Brain microvascular endothelial cell (primary cell): ENCODE results near the gene ZNF280A.

Source experiments
- DNase-seq: peaks from one replicate; pipeline ENCODE4 v3.0.0-alpha.2; 2020
- H3K27ac ChIP-seq: fragments of 250-450 bp; sonication (Bioruptor Pico); 2 replicates; pipeline ENCODE4 v1.5.1; 2020; ENCODE audit warnings: mild to moderate bottlenecking, moderate library complexity
- H3K27me3 ChIP-seq: fragments of 250-450 bp; sonication (Bioruptor Pico); replicated peaks from 2 replicates; pipeline ENCODE4 v1.5.1; 2020; ENCODE audit warnings: mild to moderate bottlenecking
- H3K36me3 ChIP-seq: fragments of 250-450 bp; sonication (Bioruptor Pico); replicated peaks from 2 replicates; pipeline ENCODE4 v1.5.1; 2020; ENCODE audit warnings: mild to moderate bottlenecking
- H3K4me3 ChIP-seq: 2 replicates; pipeline ENCODE4 v1.5.1; 2011; ENCODE audit warnings: low read depth, mild to moderate bottlenecking, control low read depth, low read length, moderate library complexity
- CTCF ChIP-seq: IDR thresholded peaks from 2 replicates; pipeline ENCODE4 v1.5.1; 2011; ENCODE audit warnings: low read depth, mild to moderate bottlenecking, moderate library complexity, low read length, control low read depth, inconsistent platforms; ENCODE audit errors: missing control alignments
- in situ Hi-C: cut with HindIII; loops from 2 replicates; pipeline ENCODE4 v1.10.0; 2017; ENCODE audit warnings: low sequenced_read_pairs, low pct_ligation_motif_present

ZNF280A gene

GRCh38 chr22:22556995-22557925 lies 37.2 kb upstream of the ZNF280A start:
- Histone ChIP-seq H3K27me3 (peaks cover 23% of the 10 kb centered on the region), H3K36me3 (no peaks in the 10 kb centered on the region), H3K27ac (no peak overlapping the region), H3K4me3 (no peak overlapping the region)
- no peak for DNase-seq
- no peak for TF ChIP-seq CTCF
- in situ Hi-C loops, result no loop called here

DNA sequence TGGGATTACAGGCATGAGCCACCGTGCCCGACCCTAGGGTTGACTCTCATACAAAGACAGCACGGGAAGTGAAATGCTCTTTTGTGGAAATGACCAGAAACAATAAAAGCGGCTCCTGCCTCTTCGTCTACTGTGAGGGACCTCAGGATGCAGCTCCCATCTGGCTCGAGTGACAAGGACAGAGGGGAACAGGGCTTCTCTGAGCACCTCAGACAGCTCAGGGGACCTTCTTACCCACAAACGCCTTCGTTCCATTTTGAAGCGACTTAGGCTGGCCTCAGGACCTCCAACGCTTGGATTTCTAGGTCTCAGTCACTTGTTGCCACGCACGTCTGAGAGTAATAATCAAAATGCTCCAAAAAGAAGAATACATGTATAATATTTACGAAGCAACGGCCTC lies 36.5 kb upstream of the ZNF280A start:
- no peaks in the 10 kb centered on the region for H3K36me3 ChIP-seq
- no peak overlapping the region for H3K4me3 ChIP-seq
- no peak for TF ChIP-seq CTCF
- H3K27me3 ChIP-seq, result peaks cover 23% of the 10 kb centered on the region
- in situ Hi-C loops, result no loop called here
- no peak for DNase-seq
- H3K27ac ChIP-seq, result peak overlapping the region; percentile 18

GRCh38 chr22:22555596-22555995 lies 35.5 kb upstream of the ZNF280A start:
- Histone ChIP-seq H3K4me3 (no peak overlapping the region), H3K27me3 (peaks cover 23% of the 10 kb centered on the region), H3K27ac (peak overlapping the region; percentile 14), H3K36me3 (no peaks in the 10 kb centered on the region)
- in situ Hi-C loops, result no loop called here
- TF ChIP-seq CTCF, result no peak
- DNase-seq, result no peak

- H3K27ac ChIP-seq, result no peak overlapping the region
- no peaks in the 10 kb centered on the region for H3K36me3 ChIP-seq
- no peak for DNase-seq
- in situ Hi-C loops, result no loop called here
- H3K27me3 ChIP-seq, result peaks cover 28% of the 10 kb centered on the region
- no peak for TF ChIP-seq CTCF
- no peak overlapping the region for H3K4me3 ChIP-seq
Observed at GRCh38 chr22:22554587-22555284, 34.7 kb upstream of the ZNF280A start.

- in situ Hi-C loops, result no loop called here
- Histone ChIP-seq H3K36me3 (no peaks in the 10 kb centered on the region), H3K4me3 (no peak overlapping the region), H3K27ac (no peak overlapping the region), H3K27me3 (peaks cover 33% of the 10 kb centered on the region)
- no peak for TF ChIP-seq CTCF
- DNase-seq, result no peak
Observed at GRCh38 chr22:22553735-22554586, 33.9 kb upstream of the ZNF280A start.
